HepG2 (cell line): ENCODE results near the gene CACNA1G. TPM values are rescaled to one million over a fixed set of nuclear protein-coding genes. Genes with fewer than 3 reads are reported as not detected.

Source experiments
- ATM ChIP-seq: fragments of 450-650 bp; IDR thresholded peaks from 2 replicates; pipeline ENCODE4 v1.7.1; 2017; ENCODE audit warnings: mild to moderate bottlenecking, borderline replicate concordance
- CEBPB ChIP-seq: IDR thresholded peaks from 2 replicates; pipeline ENCODE4 v1.6.1; 2011; ENCODE audit warnings: low read depth, low read length, improper control_type of control experiment, borderline replicate concordance
- MLX ChIP-seq: IDR thresholded peaks from 2 replicates; pipeline ENCODE4 v1.6.1; 2016
- NFAT5 ChIP-seq: sonication (generic); formaldehyde crosslinking; IDR thresholded peaks from 2 replicates; pipeline ENCODE4 v1.4.0; 2020; ENCODE audit warnings: missing genetic modification reagents
- RBAK ChIP-seq: sonication (generic); formaldehyde crosslinking; IDR thresholded peaks from 2 replicates; pipeline ENCODE4 v1.5.1; 2020; ENCODE audit warnings: mild to moderate bottlenecking, missing genetic modification reagents
- SCMH1 ChIP-seq: sonication (generic); formaldehyde crosslinking; IDR thresholded peaks from 2 replicates; pipeline ENCODE4 v1.9.0; 2021; ENCODE audit warnings: missing genetic modification reagents, mild to moderate bottlenecking, borderline replicate concordance
- SIX1 ChIP-seq: sonication (generic); formaldehyde crosslinking; IDR thresholded peaks from 2 replicates; pipeline ENCODE4 v1.4.0; 2020; ENCODE audit warnings: missing genetic modification reagents, borderline replicate concordance
- SKI ChIP-seq: fragments of 450-650 bp; IDR thresholded peaks from one replicate; pipeline ENCODE4 v1.6.1; 2018; ENCODE audit warnings: mild to moderate bottlenecking; ENCODE audit not compliant: partially characterized antibody
- U2AF2 ChIP-seq: fragments of 200-400 bp; formaldehyde crosslinking; IDR thresholded peaks from 2 replicates; pipeline ENCODE4 v1.6.1; 2017; ENCODE audit warnings: low read depth, mild to moderate bottlenecking, low read length
- ZBTB10 ChIP-seq: sonication (generic); formaldehyde crosslinking; IDR thresholded peaks from 2 replicates; pipeline ENCODE4 v1.4.0; 2020; ENCODE audit warnings: missing genetic modification reagents, borderline replicate concordance
- ZBTB34 ChIP-seq: sonication (generic); formaldehyde crosslinking; IDR thresholded peaks from 2 replicates; pipeline ENCODE4 v1.8.0; 2022; ENCODE audit warnings: mild to moderate bottlenecking, missing genetic modification reagents
- ZBTB7A ChIP-seq: sonication (generic); formaldehyde crosslinking; IDR thresholded peaks from 2 replicates; pipeline ENCODE4 v1.8.0; 2022; ENCODE audit warnings: mild to moderate bottlenecking, missing genetic modification reagents
- ZMYM2 ChIP-seq: sonication (generic); formaldehyde crosslinking; IDR thresholded peaks from 2 replicates; pipeline ENCODE4 v1.8.0; 2022; ENCODE audit warnings: mild to moderate bottlenecking, missing genetic modification reagents
- ZNF180 ChIP-seq: sonication (generic); formaldehyde crosslinking; IDR thresholded peaks from 2 replicates; pipeline ENCODE4 v1.4.0; 2020; ENCODE audit warnings: low read depth, missing genetic modification reagents, borderline replicate concordance
- ZNF205 ChIP-seq: IDR thresholded peaks from 2 replicates; pipeline ENCODE4 v1.6.1; 2018; ENCODE audit warnings: missing biosample characterization, missing genetic modification reagents
- ZNF260 ChIP-seq: sonication (generic); formaldehyde crosslinking; IDR thresholded peaks from 2 replicates; pipeline ENCODE4 v1.4.0; 2020; ENCODE audit warnings: missing genetic modification reagents, low read depth, mild to moderate bottlenecking, borderline replicate concordance
- ZNF678 ChIP-seq: sonication (generic); formaldehyde crosslinking; IDR thresholded peaks from 2 replicates; pipeline ENCODE4 v1.4.0; 2020; ENCODE audit warnings: mild to moderate bottlenecking, missing genetic modification reagents
- ZNF772 ChIP-seq: sonication (generic); formaldehyde crosslinking; IDR thresholded peaks from 2 replicates; pipeline ENCODE4 v1.5.0; 2020; ENCODE audit warnings: mild to moderate bottlenecking, missing genetic modification reagents
- ZNF781 ChIP-seq: sonication (generic); formaldehyde crosslinking; IDR thresholded peaks from 2 replicates; pipeline ENCODE4 v1.5.1; 2020; ENCODE audit warnings: borderline replicate concordance, mild to moderate bottlenecking, missing genetic modification reagents; ENCODE audit errors: not compliant biosample characterization
- polyA plus RNA-seq, 8 experiments: library from polyadenylated mRNA; depleted of rRNA in 3 of 8; stranded (reverse) in 7 of 8; unstranded in 1 of 8; fragments of >200 nt; fragmentation: Illumina TruSeq in 4 of 8; extraction: Trizol in 4 of 8; gene quantifications; 2 replicates each; pipeline versions ENCODE4 v1.2.1 to v1.2.3, GENCODE V29; 2011 to 2016; ENCODE audit warnings: low read depth in 4 of 8, missing spikeins in 1 of 8, mixed read lengths in 1 of 8; ENCODE audit not compliant: insufficient read depth in 1 of 8
- total RNA-seq, 5 experiments: library from RNA; depleted of rRNA; stranded (reverse); fragments of >200 nt; fragmentation: Illumina TruSeq; extraction: Trizol; gene quantifications; 2 replicates each; pipeline ENCODE4 v1.2.3, GENCODE V29; 2016; ENCODE audit warnings: low read depth in 1 of 5

CACNA1G gene
- total and polyA plus RNA-seq, 2 of the 13 experiments (the other 11 are each of a cell fraction or from before 2014, with no cell fraction given) = 0.02 TPM; not detected in 1

GRCh38 chr17:50640686-50641351, 80.3 kb downstream of the CACNA1G start (continued):
- TF ChIP-seq SIX1 (CRISPR knock-in tag) (peak; percentile 55; the same call in 1 of the 2 replicates), NFAT5 (CRISPR knock-in tag) (no peak), U2AF2 (no peak), MLX (CRISPR knock-in tag) (peak; percentile 76), RBAK (CRISPR knock-in tag) (no peak), ZNF180 (CRISPR knock-in tag) (no peak), SKI (peak; percentile 59), ZNF205 (0 out of 2 replicates have a peak, but pooled peaks have one; percentile 72), SCMH1 (CRISPR knock-in tag) (no peak), CEBPB (peak; percentile 46; the same call in 1 of the 2 replicates), ATM (no peak), ZBTB10 (no peak), ZMYM2 (0 out of 2 replicates have a peak, but pooled peaks have one; percentile 57), ZNF678 (CRISPR knock-in tag) (no peak), ZNF781 (CRISPR knock-in tag) (no peak), ZNF260 (CRISPR knock-in tag) (no peak), ZNF772 (CRISPR knock-in tag) (no peak), ZBTB34 (CRISPR knock-in tag) (0 out of 2 replicates have a peak, but pooled peaks have one; percentile 5), ZBTB7A (CRISPR knock-in tag) (peak; percentile 70; the same call in 1 of the 2 replicates)
